GM23338 (cell line): ENCODE data around the gene APRT. TPM values are rescaled to one million over a fixed set of nuclear protein-coding genes. Genes with fewer than 3 reads are reported as not detected.

ENCODE experiments used
- EZH2phosphoT487 ChIP-seq: fragments of 200-600 bp; sonication (generic); IDR thresholded peaks from one replicate; pipeline ENCODE4 v1.8.1; 2018; ENCODE audit warnings: antibody characterized with exemption; ENCODE audit not compliant: unreplicated experiment
- JUNB ChIP-seq: IDR thresholded peaks from one replicate; pipeline ENCODE4 v1.6.1; 2016; ENCODE audit warnings: antibody characterized with exemption; ENCODE audit not compliant: unreplicated experiment
- NANOG ChIP-seq: IDR thresholded peaks from 2 replicates; pipeline ENCODE4 v1.6.1; 2016; ENCODE audit warnings: antibody characterized with exemption, borderline replicate concordance
- POLR2AphosphoS5 ChIP-seq: IDR thresholded peaks from 2 replicates; pipeline ENCODE4 v1.6.1; 2016; ENCODE audit warnings: antibody characterized with exemption, low read depth
- ZNF331 ChIP-seq: fragments of 250-450 bp; sonication (Bioruptor Pico); IDR thresholded peaks from 2 replicates; pipeline ENCODE4 v1.5.0; 2020; ENCODE audit warnings: low read depth, mild to moderate bottlenecking, moderate library complexity
- polyA plus RNA-seq: library from polyadenylated mRNA; unstranded; fragments of >200 nt; fragmentation: Nextera tagmentation; extraction: Ambion mirVana; gene quantifications from 2 replicates; pipeline ENCODE4 v1.2.1, GENCODE V29; 2016
- total RNA-seq: library from RNA; depleted of rRNA; stranded (reverse); fragments of >200 nt; shearing (Covaris generic); gene quantifications from 2 replicates; pipeline ENCODE4 v1.2.3, GENCODE V29; 2014
- TF ChIP-seq, protein P1 (sequence below): fragments of 250-450 bp; sonication (Bioruptor Pico); IDR thresholded peaks from 2 replicates; pipeline ENCODE4 v1.5.0; 2020; ENCODE audit warnings: mild to moderate bottlenecking, moderate library complexity
- TF ChIP-seq, protein P2 (sequence below): IDR thresholded peaks from one replicate; pipeline ENCODE4 v1.6.1; 2018; ENCODE audit warnings: antibody characterized with exemption; ENCODE audit not compliant: unreplicated experiment

The APRT gene
- total and polyA plus RNA-seq, 2 experiments from 2014 or later, result 250 to 522 TPM

DNA sequence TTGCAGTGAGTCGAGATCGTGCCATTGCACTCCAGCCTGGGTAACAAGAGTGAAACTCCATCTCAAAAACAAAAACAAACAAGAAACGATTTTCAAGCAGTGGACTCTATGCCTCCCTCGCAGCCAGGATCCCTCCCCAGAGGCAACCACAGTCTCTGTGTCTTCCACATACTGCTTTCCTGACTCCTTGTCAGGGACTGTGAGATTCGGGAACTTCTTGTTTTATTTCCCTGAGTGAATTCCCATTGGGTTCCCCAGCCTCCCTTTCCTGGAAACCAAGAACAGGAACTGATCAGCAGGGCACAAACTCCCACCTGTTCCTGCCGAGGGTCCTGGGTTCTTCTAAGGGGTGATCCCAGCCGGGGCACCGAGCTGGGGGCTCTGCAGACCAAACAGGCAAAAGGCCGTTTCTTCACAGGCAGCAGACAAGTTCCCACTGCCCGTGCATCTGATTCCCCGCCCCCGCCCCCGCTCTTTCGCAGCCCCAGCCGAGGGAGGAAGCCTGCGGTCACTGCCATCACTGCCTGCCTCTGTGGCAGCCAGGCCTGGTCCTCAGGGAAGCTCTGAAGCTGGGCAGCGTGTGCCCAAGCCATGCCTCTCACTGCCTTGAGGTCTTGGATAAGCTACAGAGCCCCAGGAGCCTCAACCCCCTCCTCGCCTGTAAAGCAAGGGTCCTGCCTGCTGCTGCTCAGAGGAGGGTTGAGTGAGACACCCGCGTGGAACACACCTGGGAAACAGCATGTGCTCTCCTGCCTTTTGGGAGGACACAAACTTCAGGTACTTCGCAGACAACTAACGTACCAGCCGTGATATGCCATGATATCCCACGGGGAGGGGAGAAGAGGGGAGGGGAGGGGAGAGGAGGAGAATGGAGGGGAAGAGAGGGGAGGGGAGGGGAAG lies 21.2 kb downstream of the APRT start (continued):
- TF ChIP-seq, protein P1, sequence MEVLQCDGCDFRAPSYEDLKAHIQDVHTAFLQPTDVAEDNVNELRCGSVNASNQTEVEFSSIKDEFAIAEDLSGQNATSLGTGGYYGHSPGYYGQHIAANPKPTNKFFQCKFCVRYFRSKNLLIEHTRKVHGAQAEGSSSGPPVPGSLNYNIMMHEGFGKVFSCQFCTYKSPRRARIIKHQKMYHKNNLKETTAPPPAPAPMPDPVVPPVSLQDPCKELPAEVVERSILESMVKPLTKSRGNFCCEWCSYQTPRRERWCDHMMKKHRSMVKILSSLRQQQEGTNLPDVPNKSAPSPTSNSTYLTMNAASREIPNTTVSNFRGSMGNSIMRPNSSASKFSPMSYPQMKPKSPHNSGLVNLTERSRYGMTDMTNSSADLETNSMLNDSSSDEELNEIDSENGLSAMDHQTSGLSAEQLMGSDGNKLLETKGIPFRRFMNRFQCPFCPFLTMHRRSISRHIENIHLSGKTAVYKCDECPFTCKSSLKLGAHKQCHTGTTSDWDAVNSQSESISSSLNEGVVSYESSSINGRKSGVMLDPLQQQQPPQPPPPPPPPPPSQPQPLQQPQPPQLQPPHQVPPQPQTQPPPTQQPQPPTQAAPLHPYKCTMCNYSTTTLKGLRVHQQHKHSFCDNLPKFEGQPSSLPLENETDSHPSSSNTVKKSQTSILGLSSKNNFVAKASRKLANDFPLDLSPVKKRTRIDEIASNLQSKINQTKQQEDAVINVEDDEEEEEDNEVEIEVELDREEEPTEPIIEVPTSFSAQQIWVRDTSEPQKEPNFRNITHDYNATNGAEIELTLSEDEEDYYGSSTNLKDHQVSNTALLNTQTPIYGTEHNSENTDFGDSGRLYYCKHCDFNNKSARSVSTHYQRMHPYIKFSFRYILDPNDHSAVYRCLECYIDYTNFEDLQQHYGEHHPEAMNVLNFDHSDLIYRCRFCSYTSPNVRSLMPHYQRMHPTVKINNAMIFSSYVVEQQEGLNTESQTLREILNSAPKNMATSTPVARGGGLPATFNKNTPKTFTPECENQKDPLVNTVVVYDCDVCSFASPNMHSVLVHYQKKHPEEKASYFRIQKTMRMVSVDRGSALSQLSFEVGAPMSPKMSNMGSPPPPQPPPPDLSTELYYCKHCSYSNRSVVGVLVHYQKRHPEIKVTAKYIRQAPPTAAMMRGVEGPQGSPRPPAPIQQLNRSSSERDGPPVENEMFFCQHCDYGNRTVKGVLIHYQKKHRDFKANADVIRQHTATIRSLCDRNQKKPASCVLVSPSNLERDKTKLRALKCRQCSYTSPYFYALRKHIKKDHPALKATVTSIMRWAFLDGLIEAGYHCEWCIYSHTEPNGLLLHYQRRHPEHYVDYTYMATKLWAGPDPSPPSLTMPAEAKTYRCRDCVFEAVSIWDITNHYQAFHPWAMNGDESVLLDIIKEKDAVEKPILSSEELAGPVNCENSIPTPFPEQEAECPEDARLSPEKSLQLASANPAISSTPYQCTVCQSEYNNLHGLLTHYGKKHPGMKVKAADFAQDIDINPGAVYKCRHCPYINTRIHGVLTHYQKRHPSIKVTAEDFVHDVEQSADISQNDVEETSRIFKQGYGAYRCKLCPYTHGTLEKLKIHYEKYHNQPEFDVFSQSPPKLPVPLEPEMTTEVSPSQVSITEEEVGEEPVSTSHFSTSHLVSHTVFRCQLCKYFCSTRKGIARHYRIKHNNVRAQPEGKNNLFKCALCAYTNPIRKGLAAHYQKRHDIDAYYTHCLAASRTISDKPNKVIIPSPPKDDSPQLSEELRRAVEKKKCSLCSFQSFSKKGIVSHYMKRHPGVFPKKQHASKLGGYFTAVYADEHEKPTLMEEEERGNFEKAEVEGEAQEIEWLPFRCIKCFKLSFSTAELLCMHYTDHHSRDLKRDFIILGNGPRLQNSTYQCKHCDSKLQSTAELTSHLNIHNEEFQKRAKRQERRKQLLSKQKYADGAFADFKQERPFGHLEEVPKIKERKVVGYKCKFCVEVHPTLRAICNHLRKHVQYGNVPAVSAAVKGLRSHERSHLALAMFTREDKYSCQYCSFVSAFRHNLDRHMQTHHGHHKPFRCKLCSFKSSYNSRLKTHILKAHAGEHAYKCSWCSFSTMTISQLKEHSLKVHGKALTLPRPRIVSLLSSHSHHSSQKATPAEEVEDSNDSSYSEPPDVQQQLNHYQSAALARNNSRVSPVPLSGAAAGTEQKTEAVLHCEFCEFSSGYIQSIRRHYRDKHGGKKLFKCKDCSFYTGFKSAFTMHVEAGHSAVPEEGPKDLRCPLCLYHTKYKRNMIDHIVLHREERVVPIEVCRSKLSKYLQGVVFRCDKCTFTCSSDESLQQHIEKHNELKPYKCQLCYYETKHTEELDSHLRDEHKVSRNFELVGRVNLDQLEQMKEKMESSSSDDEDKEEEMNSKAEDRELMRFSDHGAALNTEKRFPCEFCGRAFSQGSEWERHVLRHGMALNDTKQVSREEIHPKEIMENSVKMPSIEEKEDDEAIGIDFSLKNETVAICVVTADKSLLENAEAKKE (CRISPR knock-in tag), result no peak
- TF ChIP-seq JUNB, result no peak
- no peak for TF ChIP-seq POLR2AphosphoS5
- TF ChIP-seq NANOG, result no peak
- TF ChIP-seq EZH2phosphoT487, result no peak
- TF ChIP-seq, protein P2, sequence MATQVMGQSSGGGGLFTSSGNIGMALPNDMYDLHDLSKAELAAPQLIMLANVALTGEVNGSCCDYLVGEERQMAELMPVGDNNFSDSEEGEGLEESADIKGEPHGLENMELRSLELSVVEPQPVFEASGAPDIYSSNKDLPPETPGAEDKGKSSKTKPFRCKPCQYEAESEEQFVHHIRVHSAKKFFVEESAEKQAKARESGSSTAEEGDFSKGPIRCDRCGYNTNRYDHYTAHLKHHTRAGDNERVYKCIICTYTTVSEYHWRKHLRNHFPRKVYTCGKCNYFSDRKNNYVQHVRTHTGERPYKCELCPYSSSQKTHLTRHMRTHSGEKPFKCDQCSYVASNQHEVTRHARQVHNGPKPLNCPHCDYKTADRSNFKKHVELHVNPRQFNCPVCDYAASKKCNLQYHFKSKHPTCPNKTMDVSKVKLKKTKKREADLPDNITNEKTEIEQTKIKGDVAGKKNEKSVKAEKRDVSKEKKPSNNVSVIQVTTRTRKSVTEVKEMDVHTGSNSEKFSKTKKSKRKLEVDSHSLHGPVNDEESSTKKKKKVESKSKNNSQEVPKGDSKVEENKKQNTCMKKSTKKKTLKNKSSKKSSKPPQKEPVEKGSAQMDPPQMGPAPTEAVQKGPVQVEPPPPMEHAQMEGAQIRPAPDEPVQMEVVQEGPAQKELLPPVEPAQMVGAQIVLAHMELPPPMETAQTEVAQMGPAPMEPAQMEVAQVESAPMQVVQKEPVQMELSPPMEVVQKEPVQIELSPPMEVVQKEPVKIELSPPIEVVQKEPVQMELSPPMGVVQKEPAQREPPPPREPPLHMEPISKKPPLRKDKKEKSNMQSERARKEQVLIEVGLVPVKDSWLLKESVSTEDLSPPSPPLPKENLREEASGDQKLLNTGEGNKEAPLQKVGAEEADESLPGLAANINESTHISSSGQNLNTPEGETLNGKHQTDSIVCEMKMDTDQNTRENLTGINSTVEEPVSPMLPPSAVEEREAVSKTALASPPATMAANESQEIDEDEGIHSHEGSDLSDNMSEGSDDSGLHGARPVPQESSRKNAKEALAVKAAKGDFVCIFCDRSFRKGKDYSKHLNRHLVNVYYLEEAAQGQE, result no peak
- no peak for TF ChIP-seq ZNF331
